HG02852 (cell line): ENCODE measurements around the gene GRID1.
"Not testable (repeated sequence)": the region's sequence is repeated elsewhere in the genome, so short reads cannot be mapped to it uniquely, and the experiment has no call there.

Source experiments
- ATAC-seq: cut with Tn5 transposase; IDR thresholded peaks from one replicate; pipeline ENCODE4 v1.9.1; 2021; ENCODE audit warnings: mild to moderate bottlenecking, moderate library complexity; ENCODE audit not compliant: unreplicated experiment

GRID1 gene

DNA sequence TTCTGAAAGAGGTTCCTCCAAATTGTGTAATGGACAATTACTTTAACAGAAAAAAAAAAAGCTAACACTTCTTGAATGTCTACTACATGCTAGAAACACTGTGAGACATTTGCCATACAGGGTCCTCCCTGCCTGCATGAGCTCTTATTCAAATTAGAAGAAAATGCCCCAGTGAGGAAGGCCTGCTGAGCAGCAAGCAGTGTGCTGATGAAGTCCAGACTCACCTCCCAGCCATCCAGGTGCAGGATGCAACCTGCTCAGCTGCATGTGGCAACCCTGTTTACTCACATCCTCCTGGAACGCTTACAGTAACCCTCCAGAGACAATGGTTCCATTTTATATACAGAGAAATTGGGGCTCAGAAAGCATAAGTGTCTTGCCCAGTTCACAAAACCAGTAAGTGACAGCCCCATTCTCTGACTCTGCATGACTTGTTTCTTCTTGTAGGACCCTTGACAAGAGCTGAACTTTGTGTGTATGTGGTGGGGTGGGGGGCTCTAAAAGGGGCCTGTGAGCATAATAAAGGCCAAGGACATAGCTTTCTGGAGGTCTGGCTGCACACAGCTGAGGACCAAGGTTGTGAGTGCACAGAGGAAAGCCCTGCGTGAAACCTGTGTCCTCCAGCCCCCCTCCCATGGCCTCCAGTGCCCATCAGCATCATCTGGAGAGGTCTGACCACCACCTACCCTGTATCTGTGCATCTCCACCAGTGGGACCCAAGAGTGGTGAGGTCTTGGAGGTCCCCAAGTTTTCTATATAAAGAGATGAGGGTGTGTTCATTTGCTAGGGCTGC, 387.8 kb downstream of the GRID1 start:
- no peak for ATAC-seq

DNA sequence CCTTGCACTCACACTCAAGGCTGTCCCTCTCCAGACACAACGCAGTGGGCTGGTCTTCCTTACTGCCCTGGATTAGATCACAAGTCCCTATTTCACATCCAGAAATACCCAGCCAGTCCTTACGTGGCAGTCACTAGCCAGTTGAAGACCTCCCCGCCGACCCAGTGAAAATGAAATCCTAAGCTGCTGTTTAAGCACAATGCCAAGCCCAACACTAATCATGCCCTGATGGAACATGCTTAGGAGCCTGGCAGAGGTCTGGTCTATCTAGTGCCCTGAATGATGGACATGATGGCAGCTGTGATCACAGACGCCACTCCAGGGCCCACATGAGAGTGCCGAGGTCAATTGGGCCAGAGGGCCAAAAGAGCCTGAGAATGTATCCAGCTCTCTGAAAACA, 389.0 kb downstream of the GRID1 start:
- ATAC-seq: no peak

DNA sequence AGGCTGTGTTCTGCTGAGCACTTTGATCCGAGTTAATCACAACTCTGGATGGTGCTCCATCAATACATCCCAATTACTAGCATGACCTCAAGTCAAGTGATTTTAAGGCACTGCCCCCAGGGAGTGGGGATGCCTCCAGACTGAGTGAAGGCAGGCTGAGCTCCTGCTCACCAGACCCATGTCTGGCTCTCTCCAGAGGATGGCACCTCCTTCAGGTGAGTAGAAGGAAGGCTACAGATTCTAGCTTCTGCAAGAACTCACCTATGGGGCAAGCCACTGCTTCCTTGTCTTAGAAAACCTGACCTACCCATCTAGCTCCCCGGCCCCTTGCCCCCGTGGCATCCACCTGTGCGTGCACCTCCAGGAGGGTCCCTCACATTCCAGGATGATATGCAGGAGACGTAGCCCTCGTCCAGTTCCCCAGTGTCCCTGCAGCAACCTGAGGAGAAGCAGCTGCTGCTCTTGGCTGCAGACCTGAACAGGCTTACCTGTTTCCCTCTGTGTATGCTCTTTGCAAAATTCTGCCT, 390.3 kb downstream of the GRID1 start:
- no peak for ATAC-seq

DNA sequence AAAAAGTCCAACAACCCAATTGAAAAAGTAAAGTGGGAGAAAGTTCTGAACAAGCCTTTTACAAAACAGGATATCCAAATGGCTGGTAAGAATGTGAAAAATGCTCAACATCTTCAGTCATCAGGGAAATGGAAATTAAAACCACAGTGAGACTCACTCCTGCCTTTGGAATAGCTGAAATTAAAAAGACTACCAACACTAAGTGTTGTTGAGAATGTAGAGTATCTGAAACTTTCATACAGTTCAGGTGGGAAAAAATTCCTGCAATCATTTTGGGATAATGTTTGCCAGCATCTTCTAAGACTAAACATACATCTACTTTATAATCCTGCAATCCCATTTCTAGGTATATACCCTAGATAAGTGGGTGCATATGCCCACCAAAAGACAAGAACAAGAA, 395.1 kb downstream of the GRID1 start:
- ATAC-seq: no peak

DNA sequence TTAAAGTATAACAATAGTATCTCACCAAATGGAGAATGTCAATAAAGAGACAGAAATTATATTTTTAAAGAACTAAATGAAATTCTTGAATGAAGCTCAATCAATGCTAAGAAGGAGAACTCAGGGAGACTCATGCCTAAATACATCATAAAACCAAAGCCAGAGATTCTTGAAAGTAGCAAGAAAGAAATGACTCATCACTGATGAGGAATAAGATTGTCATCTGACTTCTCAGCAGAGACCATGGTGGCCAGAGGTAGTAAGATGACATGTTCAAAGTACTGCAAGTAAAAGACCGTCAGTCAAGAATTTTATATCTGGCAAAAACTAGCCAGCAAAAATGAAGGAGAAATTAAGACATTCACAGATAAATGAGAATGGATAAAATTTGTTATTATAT, 399.0 kb downstream of the GRID1 start:
- no peak for ATAC-seq

DNA sequence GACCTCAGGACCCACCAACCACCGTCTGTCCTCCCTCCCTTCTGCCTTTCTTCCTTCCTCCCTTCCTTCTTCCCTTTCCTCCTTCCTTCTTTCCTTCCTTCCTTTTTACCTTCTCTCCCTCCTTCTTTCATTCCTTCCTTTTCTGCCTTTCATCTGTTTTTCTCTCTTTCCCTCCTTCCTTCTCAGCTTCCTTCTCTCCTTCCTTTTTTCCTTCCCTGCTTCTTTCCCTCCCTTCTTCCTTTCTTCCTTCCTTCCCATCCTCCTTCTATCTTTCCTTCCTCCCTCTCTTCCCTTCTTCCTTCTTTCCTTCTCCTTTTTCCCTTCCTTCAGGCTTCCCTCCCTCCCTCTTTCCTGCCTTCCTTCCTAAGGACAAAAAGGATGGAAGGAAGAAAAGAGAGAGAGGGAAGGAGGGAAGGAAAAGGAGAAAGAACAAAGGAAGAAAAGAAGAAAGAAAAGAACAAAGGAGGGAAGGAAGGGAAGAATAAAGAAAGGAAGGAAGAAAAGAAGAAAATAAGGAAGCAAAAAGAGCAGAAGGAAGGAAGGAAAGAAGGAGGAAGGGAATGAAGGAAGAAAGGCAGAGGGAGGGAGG, 405.0 kb downstream of the GRID1 start:
- no peak for ATAC-seq

DNA sequence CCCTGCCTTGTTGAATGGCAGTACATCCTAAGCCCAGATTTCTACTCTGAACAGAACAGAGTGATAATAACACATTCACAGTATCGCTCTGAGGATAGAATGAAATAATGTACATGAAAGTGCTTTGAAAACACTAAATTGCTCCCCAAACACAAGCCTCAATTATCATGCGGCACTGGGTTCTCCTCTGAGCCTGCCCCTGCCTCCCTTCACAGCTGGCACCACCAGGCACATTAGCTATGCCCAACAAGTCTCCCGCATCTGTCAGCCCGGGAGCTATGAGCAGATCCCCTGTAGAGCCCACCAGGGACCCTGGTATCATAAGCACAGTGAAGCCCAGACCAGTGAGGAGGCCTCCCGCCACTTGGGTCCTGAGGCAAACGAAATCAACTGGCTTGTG, 405.5 kb downstream of the GRID1 start:
- ATAC-seq: no peak

DNA sequence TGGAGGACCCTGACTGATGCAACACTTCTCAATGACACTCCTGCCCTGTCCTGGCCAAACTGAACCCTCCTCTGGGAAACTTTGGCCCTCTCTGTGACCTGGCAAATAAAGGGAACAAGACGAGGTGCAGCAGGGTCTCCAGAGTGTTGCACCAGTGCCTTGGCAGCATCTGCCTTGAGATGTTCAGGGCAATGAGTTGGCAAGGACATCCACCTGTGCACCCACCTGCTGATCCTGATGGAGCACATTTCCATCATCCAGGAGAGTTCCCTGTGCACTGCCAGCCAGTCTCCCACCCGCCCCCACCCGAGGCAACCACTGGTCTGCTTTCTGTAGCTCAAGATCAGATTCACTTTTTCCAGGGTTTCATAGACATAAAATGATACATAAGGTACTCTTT, 407.4 kb downstream of the GRID1 start:
- no peak for ATAC-seq

DNA sequence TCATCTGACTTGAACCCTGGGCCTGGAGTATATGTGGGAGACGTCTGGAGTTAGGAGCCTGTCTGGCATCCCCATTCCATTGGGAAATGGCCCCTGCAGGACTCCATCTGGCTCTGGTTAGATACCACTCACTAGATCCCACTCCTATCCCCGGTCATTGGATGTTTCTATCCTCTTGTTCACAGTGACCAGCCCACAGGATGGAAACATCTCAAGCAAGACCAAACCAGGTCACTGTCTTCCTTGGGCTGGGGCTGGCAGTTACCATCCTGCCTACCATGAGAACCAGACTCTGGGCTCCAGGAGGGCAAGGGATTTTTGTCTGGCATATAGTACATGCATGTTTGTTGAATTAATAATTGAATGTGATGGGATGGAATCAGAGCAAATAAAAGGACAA, 415.7 kb downstream of the GRID1 start:
- no peak for ATAC-seq

DNA sequence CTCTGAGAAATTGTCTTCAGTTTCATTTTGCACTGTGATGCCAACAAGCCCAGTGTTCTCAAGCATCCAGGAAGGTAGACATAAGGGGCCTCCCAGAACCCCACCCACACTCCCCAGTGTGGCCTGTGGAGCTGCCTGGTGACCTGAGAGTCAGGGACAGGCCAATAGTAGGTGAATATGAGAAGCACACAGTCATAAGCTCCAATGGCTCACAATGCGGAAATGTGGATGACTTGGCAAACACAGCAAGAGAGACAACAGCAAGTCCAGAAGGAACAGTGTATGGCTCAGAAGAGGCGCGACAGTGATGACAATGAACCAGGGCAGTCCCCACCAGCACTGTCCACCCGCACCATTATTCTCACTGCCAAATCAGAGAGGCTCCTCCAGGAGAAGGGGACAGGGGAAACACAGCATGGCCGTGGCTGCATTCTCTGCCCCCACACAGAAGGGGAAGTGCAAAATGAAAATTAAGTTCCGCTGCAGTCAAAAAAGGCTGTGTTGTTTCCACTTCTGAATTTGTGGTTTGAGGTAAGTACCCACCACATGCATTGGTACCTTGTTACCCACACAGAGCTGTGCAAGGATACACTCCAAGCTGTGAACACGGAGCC, 419.8 kb downstream of the GRID1 start:
- peak; percentile 84 for ATAC-seq

DNA sequence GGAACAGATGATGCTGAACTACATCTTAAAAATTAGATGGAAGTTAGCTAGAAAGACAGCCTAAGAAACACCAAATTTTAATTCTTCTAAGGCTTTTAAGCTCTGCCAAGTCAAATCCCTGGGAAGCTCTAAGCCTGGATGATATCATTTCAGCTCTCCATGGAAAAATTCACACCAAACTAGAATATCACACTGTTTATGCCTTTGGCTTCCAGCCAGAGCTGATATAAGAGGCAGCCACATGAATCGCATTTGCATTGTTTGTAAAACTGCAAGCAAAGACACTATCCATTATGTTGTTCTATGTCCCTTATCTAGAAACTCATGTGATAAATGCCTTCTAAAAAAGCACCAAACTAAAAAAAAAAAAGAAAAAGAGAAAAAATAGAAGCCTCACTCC, 430.4 kb downstream of the GRID1 start:
- ATAC-seq: no peak

DNA sequence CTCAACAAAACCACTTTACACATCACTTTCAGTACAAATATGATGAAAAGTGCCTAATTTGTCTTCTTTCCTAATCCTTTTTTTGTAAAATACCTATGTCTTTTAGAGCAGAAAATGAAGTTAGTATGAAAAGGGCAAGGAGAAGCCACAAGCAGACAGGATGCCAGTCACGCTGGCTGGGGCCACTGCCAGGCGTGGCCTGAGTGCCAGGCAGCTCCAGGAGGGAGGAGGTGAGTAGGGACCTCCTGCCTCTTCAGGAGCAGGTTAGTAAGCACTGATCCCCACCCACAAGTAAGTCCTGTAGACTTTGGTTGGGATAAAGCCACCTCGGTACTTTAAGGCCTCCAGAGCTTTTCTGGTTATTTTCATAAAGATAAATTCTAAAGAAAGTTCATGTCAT, 432.0 kb downstream of the GRID1 start:
- ATAC-seq: no peak

DNA sequence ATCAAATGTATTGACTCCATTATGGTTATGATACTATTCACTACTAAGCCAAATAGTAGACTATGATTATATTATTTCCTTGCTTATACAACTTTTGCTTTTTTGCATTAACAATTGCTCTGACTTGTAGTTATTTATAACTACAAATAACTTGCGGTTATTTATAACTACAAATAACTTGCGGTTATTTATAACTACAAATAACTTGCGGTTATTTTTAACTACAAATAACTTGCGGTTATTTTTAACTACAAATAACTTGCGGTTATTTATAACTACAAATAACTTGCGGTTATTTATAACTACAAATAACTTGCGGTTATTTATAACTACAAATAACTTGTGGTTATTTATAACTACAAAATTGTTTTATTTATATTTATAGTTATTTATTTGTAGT, 436.6 kb downstream of the GRID1 start:
- not testable (repeated sequence) for ATAC-seq

DNA sequence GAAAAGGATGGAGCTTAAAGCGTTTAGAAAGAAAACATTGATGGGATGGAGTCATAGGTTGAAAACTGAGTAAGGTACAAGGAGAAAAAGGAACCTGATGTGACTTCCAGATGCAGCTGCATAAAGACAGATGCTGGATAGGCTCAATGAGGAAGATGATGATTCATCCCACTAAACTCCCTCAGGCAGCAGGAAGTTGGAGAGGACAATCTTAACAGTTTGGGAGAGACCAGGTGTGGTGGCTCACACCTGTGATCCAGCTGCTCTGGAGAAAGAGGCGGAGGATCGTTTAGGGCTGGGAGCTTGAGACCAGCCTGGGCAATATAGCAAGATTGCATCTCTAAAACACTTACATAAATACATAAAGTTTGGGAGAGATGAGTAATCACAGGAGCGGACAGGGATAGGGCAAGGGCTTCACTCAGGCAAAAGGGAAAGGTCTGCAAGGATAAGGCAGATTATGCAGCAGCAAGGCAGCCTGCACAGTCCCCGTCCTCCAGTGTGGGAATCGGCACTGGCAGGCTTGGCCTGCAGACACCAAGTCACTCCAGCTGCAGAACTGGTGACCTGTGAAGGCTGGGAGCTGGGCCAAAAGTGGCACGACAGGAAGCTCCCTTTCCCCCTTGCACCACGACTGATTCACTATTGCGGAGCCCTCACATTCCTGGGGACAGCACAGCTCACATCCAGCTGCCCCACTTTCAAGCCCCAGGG, 438.5 kb downstream of the GRID1 start:
- ATAC-seq: no peak

DNA sequence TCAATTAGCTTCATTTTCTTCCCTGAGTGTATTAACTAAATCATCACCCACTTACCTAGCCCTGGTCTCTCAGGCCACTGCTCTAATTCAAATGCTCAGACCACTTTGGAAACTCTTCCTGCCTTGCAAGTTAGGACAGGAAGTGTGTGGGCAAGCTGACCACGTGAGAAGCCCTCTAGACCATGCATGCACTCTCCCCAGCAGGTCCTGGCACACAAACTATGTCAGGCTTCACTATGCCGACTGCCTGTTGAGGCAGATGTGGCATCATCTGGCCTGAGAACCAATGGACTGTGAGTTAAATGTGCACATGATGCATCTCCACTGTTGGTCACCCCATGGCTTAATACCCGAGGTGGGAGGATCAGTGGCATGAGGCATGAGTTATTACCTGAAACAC, 439.6 kb downstream of the GRID1 start:
- ATAC-seq: peak; percentile 52

DNA sequence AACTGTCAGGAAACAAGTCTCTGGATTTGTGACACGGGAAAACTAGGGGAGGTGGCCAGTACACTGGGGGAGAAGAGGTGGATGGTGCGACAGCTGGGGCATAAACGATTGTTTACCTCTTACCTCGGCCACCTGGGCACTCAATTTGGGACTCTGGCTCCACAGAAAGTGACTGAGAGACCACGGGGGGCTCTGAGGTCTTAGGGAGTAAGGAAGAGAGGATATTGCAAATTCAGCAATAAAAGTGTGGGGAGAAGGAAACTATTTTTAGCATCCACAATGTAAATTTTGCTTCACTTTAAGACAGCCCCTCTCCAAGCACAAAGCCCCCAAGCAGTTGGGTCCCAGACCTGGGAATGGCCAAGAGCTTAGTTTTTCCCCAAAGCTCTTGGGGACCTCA, 440.5 kb downstream of the GRID1 start:
- no peak for ATAC-seq

DNA sequence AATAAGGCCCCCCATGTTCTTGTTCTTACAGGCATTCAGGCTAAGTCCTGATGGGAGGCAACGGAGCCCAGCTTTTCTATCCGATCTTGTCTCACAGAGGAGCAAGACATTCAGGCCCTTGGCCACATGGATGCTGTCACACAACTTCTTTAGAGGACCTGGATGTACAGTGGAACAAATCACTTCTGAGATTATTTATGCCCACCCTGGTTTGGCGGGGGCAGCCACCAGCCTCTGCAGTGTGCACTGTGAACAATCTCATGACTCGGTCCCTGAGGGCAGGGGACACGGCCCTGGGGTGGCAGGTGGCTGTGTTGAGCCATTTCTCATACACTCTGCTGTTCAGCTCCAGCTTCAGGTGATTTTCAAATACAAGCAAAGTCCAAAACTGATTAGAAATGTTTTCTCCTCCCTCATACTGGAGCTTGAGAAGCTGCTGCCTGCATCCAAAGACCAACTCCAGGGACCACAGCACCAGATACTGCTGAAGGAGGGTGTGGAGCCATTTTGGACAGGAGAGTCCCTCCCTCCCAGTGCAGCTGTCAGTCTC, 441.3 kb downstream of the GRID1 start:
- no peak for ATAC-seq

DNA sequence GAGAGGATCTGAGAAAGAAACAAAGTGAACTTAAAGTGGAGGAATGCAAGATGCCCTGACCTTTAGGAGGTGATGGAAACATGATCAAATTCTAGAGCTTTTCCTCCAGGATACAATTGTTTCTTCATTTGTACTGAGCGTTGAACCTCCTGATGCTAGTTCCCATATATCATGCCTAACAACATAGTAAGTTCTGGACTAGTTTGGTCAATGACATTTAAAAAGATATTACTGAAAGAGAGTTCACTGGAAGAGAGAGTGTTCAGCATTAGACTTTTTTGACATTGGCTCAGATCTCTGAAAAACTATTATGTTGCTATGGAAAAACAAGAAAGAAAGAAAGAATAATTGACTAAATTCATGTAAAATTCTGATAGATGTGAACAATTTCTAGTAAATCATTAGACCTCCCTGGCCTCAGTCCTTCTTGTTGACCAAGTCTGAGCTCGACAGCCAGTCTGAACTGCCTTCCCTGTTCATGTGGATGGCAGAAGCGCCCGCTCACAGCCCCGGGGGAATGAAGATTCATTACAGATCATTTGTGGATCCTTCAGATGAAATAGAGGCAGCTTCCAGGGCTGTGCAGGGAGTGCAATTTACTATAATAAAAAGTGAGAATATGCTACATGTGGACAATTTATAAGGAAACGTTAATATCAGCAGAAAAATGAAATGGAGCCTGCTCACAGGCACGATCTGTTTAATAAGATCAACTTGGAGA, 442.1 kb downstream of the GRID1 start:
- no peak for ATAC-seq

DNA sequence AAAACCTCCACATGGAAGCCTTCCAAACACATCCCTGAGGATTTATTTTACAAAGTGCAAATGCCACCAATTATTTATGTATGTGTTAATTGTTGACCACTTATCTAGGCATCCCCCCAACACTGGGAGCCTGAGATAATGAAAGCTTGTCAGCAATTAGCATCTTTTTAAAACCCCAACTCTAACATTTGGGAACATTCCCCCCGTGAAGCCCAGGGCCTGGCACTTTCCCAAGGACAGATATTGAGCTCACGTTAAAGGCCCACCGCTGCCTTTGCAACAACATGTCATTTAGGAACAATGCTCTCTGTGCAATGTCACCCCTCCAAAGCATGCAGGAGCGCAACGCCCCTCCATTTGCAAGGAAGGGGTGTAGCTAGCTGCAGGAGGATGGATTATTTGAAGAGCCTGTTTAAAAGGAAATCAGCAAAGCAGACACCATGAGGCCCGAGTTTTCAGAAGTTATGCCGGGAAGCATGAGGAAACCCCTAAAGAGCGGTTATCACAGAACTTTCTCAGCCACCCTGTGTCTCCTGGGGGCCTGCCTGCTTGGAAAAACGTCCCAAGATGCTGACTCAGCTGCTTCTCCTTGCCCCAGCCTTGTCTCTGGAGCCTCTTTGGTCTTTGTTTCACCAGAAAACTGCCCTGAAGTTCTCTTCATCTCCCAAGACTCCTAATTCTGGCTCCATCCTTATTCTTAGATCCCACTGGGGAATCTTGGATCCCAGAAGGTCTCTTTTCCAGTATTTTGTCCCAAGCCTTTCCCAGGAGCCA, 444.1 kb downstream of the GRID1 start:
- ATAC-seq: no peak

DNA sequence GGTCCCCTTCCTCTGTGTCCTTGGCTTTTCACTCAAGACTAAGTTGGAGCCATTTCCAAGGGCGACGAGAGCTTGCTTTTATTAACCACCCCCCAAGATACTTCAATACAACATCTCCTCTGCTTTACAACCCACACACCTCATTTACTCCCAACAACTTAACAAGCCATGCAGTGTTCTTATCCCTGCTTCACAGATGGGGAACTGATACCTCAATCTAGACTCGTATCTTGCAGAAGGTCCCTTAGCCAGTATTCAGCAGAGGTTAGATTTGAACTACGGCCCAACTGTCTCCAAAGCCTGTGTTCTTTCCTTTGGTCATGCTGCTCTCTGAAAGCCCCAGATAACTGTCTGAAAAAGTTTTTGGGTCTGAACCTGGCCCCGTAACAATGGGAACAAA, 444.8 kb downstream of the GRID1 start:
- no peak for ATAC-seq
